ENCODE data around the gene CTNNBL1. TPM values are rescaled to one million over a fixed set of nuclear protein-coding genes. Genes with fewer than 3 reads are reported as not detected.

Gene CTNNBL1
- total RNA-seq, 2 donors from 2014 or later = 36.6 to 50.7 TPM

DNA sequence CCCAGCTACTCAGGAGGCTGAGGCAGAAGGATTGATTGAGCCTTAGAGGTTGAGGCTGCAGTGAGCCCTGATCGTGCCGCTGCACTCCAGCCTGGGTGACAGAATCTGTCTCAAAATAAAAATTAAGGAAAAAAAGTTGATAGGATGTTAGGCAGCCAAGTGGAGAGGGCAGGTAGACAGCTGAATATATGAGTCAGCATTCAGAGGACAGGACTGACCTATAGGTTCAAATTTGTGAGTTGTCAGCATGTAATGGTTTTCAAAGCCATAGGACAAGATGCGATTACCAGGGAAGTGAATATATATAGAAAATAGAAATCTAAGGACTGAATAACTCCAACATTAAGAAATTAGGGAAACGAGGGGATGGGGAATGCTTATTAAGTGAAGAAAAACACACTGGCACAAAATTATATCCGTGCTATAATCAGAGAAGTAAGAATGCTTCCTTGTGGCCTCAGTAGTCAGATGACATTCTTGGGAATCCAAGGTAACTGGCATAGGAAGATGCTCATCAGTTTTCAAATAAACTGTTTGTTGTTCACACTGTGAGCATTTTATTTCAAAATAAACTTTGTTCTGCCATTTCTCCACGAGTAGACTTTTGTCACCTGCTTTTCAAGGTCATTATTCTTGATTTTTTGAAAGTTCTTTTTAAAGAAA is 145.1 kb downstream of the CTNNBL1 start:
- H3K4me1 ChIP-seq = no peaks in the 10 kb centered on the region
- no peak for DNase-seq
- H3K4me3 ChIP-seq = no peak overlapping the region
- no peaks in the 10 kb centered on the region for H3K9me3 ChIP-seq
- TF ChIP-seq, protein P1, sequence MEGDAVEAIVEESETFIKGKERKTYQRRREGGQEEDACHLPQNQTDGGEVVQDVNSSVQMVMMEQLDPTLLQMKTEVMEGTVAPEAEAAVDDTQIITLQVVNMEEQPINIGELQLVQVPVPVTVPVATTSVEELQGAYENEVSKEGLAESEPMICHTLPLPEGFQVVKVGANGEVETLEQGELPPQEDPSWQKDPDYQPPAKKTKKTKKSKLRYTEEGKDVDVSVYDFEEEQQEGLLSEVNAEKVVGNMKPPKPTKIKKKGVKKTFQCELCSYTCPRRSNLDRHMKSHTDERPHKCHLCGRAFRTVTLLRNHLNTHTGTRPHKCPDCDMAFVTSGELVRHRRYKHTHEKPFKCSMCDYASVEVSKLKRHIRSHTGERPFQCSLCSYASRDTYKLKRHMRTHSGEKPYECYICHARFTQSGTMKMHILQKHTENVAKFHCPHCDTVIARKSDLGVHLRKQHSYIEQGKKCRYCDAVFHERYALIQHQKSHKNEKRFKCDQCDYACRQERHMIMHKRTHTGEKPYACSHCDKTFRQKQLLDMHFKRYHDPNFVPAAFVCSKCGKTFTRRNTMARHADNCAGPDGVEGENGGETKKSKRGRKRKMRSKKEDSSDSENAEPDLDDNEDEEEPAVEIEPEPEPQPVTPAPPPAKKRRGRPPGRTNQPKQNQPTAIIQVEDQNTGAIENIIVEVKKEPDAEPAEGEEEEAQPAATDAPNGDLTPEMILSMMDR (IDR thresholded peaks at IDR 0.05) = no peak
- no peak overlapping the region for H3K9ac ChIP-seq (ENCODE audit: low read depth in 2 of 2, low read length in 2 of 2)
- H3K27me3 ChIP-seq = no peaks in the 10 kb centered on the region
- H3K27ac ChIP-seq = no peak overlapping the region
- intact Hi-C loops (cut with DNase I) = no loop called here
- H3K36me3 ChIP-seq = no peaks in the 10 kb centered on the region

DNA sequence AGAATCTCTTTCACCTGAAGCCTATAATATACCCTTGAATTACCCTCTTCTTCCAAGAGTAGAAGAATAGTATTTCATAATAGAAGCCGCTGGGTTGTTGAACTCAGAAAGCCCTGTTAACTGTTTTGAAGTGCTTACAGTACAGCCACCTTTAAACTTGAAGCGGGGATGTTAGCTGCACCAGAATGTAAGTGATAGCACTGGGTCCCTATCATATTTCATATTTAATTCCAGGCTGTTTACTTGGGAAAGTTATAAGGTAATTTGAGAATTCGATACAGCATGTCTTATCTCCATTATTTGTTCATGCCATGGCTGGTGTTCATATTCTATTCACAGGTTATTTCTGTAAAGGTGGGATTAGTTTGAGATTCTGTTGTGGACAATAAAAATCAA is 145.6 kb downstream of the CTNNBL1 start:
- TF ChIP-seq, protein P1 (IDR thresholded peaks at IDR 0.05) = no peak
- no peak overlapping the region for H3K27ac ChIP-seq
- no peak overlapping the region for H3K4me3 ChIP-seq
- intact Hi-C loops (cut with DNase I) = no loop called here
- H3K27me3 ChIP-seq = no peaks in the 10 kb centered on the region
- no peaks in the 10 kb centered on the region for H3K36me3 ChIP-seq
- H3K4me1 ChIP-seq = no peaks in the 10 kb centered on the region
- DNase-seq = no peak
- H3K9ac ChIP-seq (ENCODE audit: low read depth in 2 of 2, low read length in 2 of 2) = no peak overlapping the region
- H3K9me3 ChIP-seq = no peaks in the 10 kb centered on the region

DNA sequence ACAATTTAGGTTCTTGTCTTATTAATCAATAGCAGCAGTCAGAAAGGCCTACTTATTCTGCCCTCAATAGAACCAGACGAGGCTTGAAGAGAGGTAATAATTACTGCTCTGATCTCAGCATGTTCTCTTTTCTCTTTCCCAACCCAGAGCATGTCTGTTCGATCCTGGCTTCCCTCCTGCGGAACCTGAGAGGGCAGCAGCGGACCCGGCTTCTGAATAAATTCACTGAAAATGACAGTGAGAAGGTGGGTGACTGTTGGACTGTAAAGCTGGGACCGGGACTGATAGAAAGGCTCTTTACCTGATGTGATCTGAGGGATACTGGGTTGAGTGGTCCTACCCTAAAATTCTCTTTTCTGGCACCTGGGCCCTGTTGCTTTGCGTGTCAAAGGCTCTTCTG is 146.1 kb downstream of the CTNNBL1 start:
- TF ChIP-seq, protein P1 (IDR thresholded peaks at IDR 0.05) = no peak
- Histone ChIP-seq H3K27ac (no peak overlapping the region), H3K9ac (ENCODE audit: low read depth in 2 of 2, low read length in 2 of 2) (no peak overlapping the region), H3K4me3 (no peak overlapping the region), H3K36me3 (no peaks in the 10 kb centered on the region), H3K4me1 (no peaks in the 10 kb centered on the region), H3K27me3 (no peaks in the 10 kb centered on the region), H3K9me3 (no peaks in the 10 kb centered on the region)
- intact Hi-C loops (cut with DNase I) = no loop called here
- no peak for DNase-seq

DNA sequence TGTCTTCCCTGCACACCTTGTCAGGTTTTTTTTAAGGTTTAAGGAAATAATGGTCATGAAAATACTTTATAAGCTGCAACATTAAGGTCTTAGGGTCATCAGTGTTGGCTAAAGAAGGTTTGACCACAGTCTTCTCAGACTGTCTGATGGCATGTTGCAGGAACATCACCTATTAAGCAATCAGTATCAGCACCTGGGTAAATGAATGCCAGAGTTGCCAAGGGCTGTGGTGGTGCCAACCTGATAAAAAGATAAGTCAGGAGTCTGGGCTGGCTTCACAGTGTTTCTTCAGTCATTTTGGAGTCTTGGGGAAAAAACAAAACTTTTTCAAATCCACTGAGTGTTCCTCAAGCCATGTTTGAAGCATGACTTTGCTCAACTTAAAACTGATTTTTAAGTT is 147.6 kb downstream of the CTNNBL1 start:
- no peaks in the 10 kb centered on the region for H3K9me3 ChIP-seq
- TF ChIP-seq, protein P1 (IDR thresholded peaks at IDR 0.05) = no peak
- intact Hi-C loops (cut with DNase I) = no loop called here
- no peak for DNase-seq
- no peak overlapping the region for H3K9ac ChIP-seq (ENCODE audit: low read depth in 2 of 2, low read length in 2 of 2)
- H3K4me1 ChIP-seq = no peaks in the 10 kb centered on the region
- no peak overlapping the region for H3K27ac ChIP-seq
- no peaks in the 10 kb centered on the region for H3K36me3 ChIP-seq
- no peaks in the 10 kb centered on the region for H3K27me3 ChIP-seq
- H3K4me3 ChIP-seq = no peak overlapping the region

DNA sequence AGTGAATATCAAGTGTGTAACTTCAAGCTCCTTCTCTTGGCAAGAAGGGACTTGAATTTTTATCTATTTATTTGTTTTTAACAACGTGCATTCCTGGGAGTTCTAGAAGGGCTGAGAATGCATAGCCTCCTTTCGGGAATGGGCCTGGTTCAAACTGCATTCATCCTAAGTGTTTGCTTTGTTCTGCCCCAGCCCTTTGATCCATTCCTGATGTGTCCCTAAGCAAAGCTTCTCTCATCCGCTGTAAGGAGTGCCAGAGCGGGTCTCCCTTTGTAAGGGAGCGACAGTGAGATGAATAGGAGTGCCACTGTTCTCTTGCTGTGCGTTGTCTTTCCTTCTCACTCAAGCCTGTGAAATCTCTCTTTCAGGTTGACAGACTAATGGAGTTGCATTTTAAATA is 148.1 kb downstream of the CTNNBL1 start:
- no peaks in the 10 kb centered on the region for H3K27me3 ChIP-seq
- TF ChIP-seq, protein P1 (IDR thresholded peaks at IDR 0.05) = no peak
- no peak overlapping the region for H3K4me3 ChIP-seq
- intact Hi-C loops (cut with DNase I) = no loop called here
- H3K4me1 ChIP-seq = no peaks in the 10 kb centered on the region
- DNase-seq = no peak
- H3K9ac ChIP-seq (ENCODE audit: low read depth in 2 of 2, low read length in 2 of 2) = no peak overlapping the region
- no peaks in the 10 kb centered on the region for H3K36me3 ChIP-seq
- no peaks in the 10 kb centered on the region for H3K9me3 ChIP-seq
- no peak overlapping the region for H3K27ac ChIP-seq

Measured in colonic mucosa (tissue), 4 donors.